ENCODE data around the gene STARD8.

STARD8 gene

GRCh38 chrX:68698942-68699341 lies 51.5 kb downstream of the STARD8 start:
- no peak for TF ChIP-seq ZC3H10 (CRISPR knock-in tag; IDR thresholded peaks at IDR 0.05)
- TF ChIP-seq OSR1 (CRISPR knock-in tag; IDR thresholded peaks at IDR 0.05): no peak
- no peak for TF ChIP-seq BACH2 (CRISPR knock-in tag; IDR thresholded peaks at IDR 0.05; ENCODE audit: borderline replicate concordance)
- TF ChIP-seq ESRRG (CRISPR knock-in tag; IDR thresholded peaks at IDR 0.05): no peak
- no peak for TF ChIP-seq ZFP3 (CRISPR knock-in tag; IDR thresholded peaks at IDR 0.05)
- no peak for TF ChIP-seq ZFP30 (CRISPR knock-in tag; IDR thresholded peaks at IDR 0.05)
- no peak for TF ChIP-seq TOX (CRISPR knock-in tag; IDR thresholded peaks at IDR 0.05; ENCODE audit: borderline replicate concordance)
- TF ChIP-seq, protein P1, sequence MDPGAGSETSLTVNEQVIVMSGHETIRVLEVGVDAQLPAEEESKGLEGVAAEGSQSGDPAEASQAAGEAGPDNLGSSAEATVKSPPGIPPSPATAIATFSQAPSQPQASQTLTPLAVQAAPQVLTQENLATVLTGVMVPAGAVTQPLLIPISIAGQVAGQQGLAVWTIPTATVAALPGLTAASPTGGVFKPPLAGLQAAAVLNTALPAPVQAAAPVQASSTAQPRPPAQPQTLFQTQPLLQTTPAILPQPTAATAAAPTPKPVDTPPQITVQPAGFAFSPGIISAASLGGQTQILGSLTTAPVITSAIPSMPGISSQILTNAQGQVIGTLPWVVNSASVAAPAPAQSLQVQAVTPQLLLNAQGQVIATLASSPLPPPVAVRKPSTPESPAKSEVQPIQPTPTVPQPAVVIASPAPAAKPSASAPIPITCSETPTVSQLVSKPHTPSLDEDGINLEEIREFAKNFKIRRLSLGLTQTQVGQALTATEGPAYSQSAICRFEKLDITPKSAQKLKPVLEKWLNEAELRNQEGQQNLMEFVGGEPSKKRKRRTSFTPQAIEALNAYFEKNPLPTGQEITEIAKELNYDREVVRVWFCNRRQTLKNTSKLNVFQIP (CRISPR knock-in tag; IDR thresholded peaks at IDR 0.05; ENCODE audit: borderline replicate concordance, low read depth): no peak
- no peak for TF ChIP-seq ZNF565 (CRISPR knock-in tag; conservative IDR thresholded peaks at IDR 0.05; ENCODE audit: low read depth)
- TF ChIP-seq ZNF70 (CRISPR knock-in tag; IDR thresholded peaks at IDR 0.05): no peak
- ATAC-seq: no peak

GRCh38 chrX:68699960-68700746 lies 52.7 kb downstream of the STARD8 start:
- ATAC-seq: peak; percentile 47; the same call in 2 of the 3 replicates
- TF ChIP-seq ISL1 (CRISPR knock-in tag; IDR thresholded peaks at IDR 0.05) (no peak), ZNF8 (CRISPR knock-in tag; IDR thresholded peaks at IDR 0.05) (no peak), ESRRG (CRISPR knock-in tag; IDR thresholded peaks at IDR 0.05) (no peak), ARNTL (CRISPR knock-in tag; IDR thresholded peaks at IDR 0.05; ENCODE audit: borderline replicate concordance, low read depth) (no peak)
- TF ChIP-seq, protein P2, sequence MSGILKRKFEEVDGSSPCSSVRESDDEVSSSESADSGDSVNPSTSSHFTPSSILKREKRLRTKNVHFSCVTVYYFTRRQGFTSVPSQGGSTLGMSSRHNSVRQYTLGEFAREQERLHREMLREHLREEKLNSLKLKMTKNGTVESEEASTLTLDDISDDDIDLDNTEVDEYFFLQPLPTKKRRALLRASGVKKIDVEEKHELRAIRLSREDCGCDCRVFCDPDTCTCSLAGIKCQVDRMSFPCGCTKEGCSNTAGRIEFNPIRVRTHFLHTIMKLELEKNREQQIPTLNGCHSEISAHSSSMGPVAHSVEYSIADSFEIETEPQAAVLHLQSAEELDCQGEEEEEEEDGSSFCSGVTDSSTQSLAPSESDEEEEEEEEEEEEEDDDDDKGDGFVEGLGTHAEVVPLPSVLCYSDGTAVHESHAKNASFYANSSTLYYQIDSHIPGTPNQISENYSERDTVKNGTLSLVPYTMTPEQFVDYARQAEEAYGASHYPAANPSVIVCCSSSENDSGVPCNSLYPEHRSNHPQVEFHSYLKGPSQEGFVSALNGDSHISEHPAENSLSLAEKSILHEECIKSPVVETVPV (CRISPR knock-in tag; IDR thresholded peaks at IDR 0.05): no peak

DNA sequence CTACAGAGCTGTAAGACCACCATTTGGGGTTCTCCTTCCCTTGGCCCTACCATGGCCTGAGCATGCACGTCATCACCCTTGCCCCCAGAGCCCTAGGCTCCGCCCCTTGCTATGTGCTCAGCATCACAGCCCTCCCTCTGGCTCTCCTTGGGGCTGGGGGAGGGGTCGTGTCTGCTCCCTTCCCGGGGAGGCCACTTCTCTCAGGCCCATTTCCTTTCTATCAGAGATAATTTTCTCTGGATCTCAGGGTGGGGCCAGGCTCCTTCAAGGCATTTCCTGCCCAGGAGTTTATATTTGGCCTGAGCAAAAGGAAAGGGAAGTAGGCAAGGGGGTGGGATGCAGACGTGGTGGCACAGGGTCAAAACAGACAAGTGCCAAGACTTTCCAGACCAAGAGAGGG lies 55.9 kb downstream of the STARD8 start:
- ATAC-seq: no peak
- no peak for TF ChIP-seq GLIS3 (CRISPR knock-in tag; IDR thresholded peaks at IDR 0.05)
- no peak for TF ChIP-seq RARB (CRISPR knock-in tag; IDR thresholded peaks at IDR 0.05)
- no peak for TF ChIP-seq ZNF70 (CRISPR knock-in tag; IDR thresholded peaks at IDR 0.05)
- no peak for TF ChIP-seq ESRRG (CRISPR knock-in tag; IDR thresholded peaks at IDR 0.05)
- no peak for TF ChIP-seq BACH2 (CRISPR knock-in tag; IDR thresholded peaks at IDR 0.05; ENCODE audit: borderline replicate concordance)
- no peak for TF ChIP-seq CREB5 (CRISPR knock-in tag; IDR thresholded peaks at IDR 0.05; ENCODE audit: low read depth)
- TF ChIP-seq ZNF8 (CRISPR knock-in tag; IDR thresholded peaks at IDR 0.05): no peak
- TF ChIP-seq TOX (CRISPR knock-in tag; IDR thresholded peaks at IDR 0.05; ENCODE audit: borderline replicate concordance): no peak
- TF ChIP-seq CSDC2 (CRISPR knock-in tag; IDR thresholded peaks at IDR 0.05): no peak
- TF ChIP-seq ARNTL (CRISPR knock-in tag; IDR thresholded peaks at IDR 0.05; ENCODE audit: borderline replicate concordance, low read depth): no peak
- TF ChIP-seq ZNF565 (CRISPR knock-in tag; conservative IDR thresholded peaks at IDR 0.05; ENCODE audit: low read depth): no peak
- TF ChIP-seq PPARA (CRISPR knock-in tag; IDR thresholded peaks at IDR 0.05; ENCODE audit: borderline replicate concordance): no peak
- TF ChIP-seq, protein P1 (CRISPR knock-in tag; IDR thresholded peaks at IDR 0.05; ENCODE audit: borderline replicate concordance, low read depth): no peak
- no peak for TF ChIP-seq TCF4 (CRISPR knock-in tag; IDR thresholded peaks at IDR 0.05; ENCODE audit: borderline replicate concordance)

GRCh38 chrX:68703846-68704245 lies 56.4 kb downstream of the STARD8 start:
- ATAC-seq: no peak
- no peak for TF ChIP-seq ZC3H10 (CRISPR knock-in tag; IDR thresholded peaks at IDR 0.05)

GRCh38 chrX:68705986-68706385 lies 58.5 kb downstream of the STARD8 start:
- no peak for TF ChIP-seq BACH2 (CRISPR knock-in tag; IDR thresholded peaks at IDR 0.05; ENCODE audit: borderline replicate concordance)
- no peak for TF ChIP-seq TOX (CRISPR knock-in tag; IDR thresholded peaks at IDR 0.05; ENCODE audit: borderline replicate concordance)
- no peak for TF ChIP-seq ZFP30 (CRISPR knock-in tag; IDR thresholded peaks at IDR 0.05)
- no peak for ATAC-seq
